GM12878 (cell line): Measurements from ENCODE around the gene GABRR1. TPM values are rescaled to one million over a fixed set of nuclear protein-coding genes. Genes with fewer than 3 reads are reported as not detected.

Experiments
- ATAC-seq: fragments of 200-7000 bp; cut with Tn5 transposase; 3 replicates; pipeline ENCODE4 v1.9.1; 2020; ENCODE audit warnings: mild to moderate bottlenecking, moderate library complexity
- BruUV-seq: library from RNA; stranded (reverse); fragments of 400-500 nt; replicated peaks from 2 replicates; lab custom pipeline; 2021; lab: Mats Ljungman, UMichigan
- CTCF ChIA-PET: fragments of 300-600 bp; sonication (Branson Sonifier 250); formaldehyde crosslinking; extraction: SDS; loops from one replicate; lab custom pipeline; 2021; ENCODE audit warnings: inconsistent platforms; lab: Yijun Ruan, JAX
- POLR2A ChIA-PET: fragments of 350-600 bp; formaldehyde crosslinking; extraction: SDS; loops from one replicate; lab custom pipeline; 2021; ENCODE audit warnings: inconsistent platforms; lab: Charles Lee
- RAD21 ChIA-PET: fragments of 300-600 bp; sonication (Branson Sonifier 250); formaldehyde crosslinking; loops from one replicate; lab custom pipeline; 2023; ENCODE audit warnings: antibody characterized with exemption; ENCODE audit not compliant: unreplicated experiment; lab: Charles Lee
- SMC1A ChIA-PET: fragments of 300-600 bp; sonication (Branson Sonifier 250); formaldehyde crosslinking; loops from one replicate; lab custom pipeline; 2023; ENCODE audit not compliant: unreplicated experiment, uncharacterized antibody; lab: Charles Lee
- DNase-seq: peaks from one replicate; pipeline ENCODE4 v3.0.0-alpha.2; 2011; ENCODE audit warnings: low read depth, low spot score
- FAIRE-seq: peaks from 3 replicates; lab custom pipeline; 2011; peaks lifted over from hg19 to GRCh38; lab: Jason Lieb, UNC
- H2AFZ ChIP-seq: 2 replicates; pipeline ENCODE4 v1.6.0; 2011; ENCODE audit warnings: low read depth, low read length, control low read depth; ENCODE audit not compliant: control insufficient read depth
- H3K27ac ChIP-seq: 2 replicates; pipeline ENCODE4 v1.5.1; 2011; ENCODE audit warnings: control low read depth; ENCODE audit not compliant: control insufficient read depth, insufficient read depth
- H3K27me3 ChIP-seq, 2 experiments: replicated peaks in 1 of 2; 2 replicates each; pipeline versions ENCODE4 v1.6.0 to v1.6.1; 2011; ENCODE audit warnings: low read length in 1 of 2; ENCODE audit not compliant: control insufficient read depth in 2 of 2, insufficient read depth in 2 of 2
- H3K36me3 ChIP-seq, 2 experiments: 2 replicates each; pipeline ENCODE4 v1.5.1; 2011; ENCODE audit warnings: low read length in 1 of 2; ENCODE audit not compliant: control insufficient read depth in 2 of 2, insufficient read depth in 2 of 2
- H3K4me1 ChIP-seq: 2 replicates; pipeline ENCODE4 v1.6.1; 2011; ENCODE audit warnings: mild to moderate bottlenecking, low read length, moderate library complexity, mixed read lengths; ENCODE audit not compliant: control insufficient read depth, insufficient read depth
- H3K4me2 ChIP-seq: 2 replicates; pipeline ENCODE4 v1.6.0; 2011; ENCODE audit warnings: control low read depth; ENCODE audit not compliant: control insufficient read depth, insufficient read depth
- H3K4me3 ChIP-seq: fragments of 200-600 bp; sonication (generic); 2 replicates; pipeline ENCODE4 v1.5.1; 2016
- H3K79me2 ChIP-seq: 2 replicates; pipeline ENCODE4 v1.6.0; 2011; ENCODE audit warnings: low read length; ENCODE audit not compliant: control insufficient read depth, insufficient read depth
- H3K9ac ChIP-seq: 2 replicates; pipeline ENCODE4 v1.8.0; 2011; ENCODE audit warnings: low read length, control low read depth, mixed read lengths; ENCODE audit not compliant: control insufficient read depth, insufficient read depth
- H3K9me3 ChIP-seq: replicated peaks from 3 replicates; pipeline ENCODE4 v1.5.1; 2011; ENCODE audit warnings: mild to moderate bottlenecking, low read length; ENCODE audit not compliant: control insufficient read depth, insufficient read depth
- H4K20me1 ChIP-seq: 2 replicates; pipeline ENCODE4 v1.6.0; 2011; ENCODE audit not compliant: control insufficient read depth, insufficient read depth
- CEBPB ChIP-seq, 2 experiments: fragments of 150-350 bp in 1 of 2; IDR thresholded peaks; 2 replicates each; pipeline ENCODE4 v1.6.1; 2012 to 2014; ENCODE audit warnings: low read depth in 2 of 2, low read length in 2 of 2, borderline replicate concordance in 1 of 2, inconsistent platforms in 1 of 2
- CHD2 ChIP-seq: IDR thresholded peaks from 2 replicates; pipeline ENCODE4 v1.6.1; 2011; ENCODE audit warnings: low read depth, low read length, improper control_type of control experiment, borderline replicate concordance
- DPF2 ChIP-seq: fragments of 450-650 bp; IDR thresholded peaks from 2 replicates; pipeline ENCODE4 v1.6.1; 2017; ENCODE audit warnings: mild to moderate bottlenecking
- FOXK2 ChIP-seq: fragments of 450-650 bp; IDR thresholded peaks from 2 replicates; pipeline ENCODE4 v1.6.1; 2017; ENCODE audit warnings: mild to moderate bottlenecking, moderate library complexity
- IKZF2 ChIP-seq, 2 experiments: fragments of 450-650 bp; IDR thresholded peaks; 2 replicates each; pipeline ENCODE4 v1.6.1; 2017; ENCODE audit warnings: mild to moderate bottlenecking in 2 of 2, moderate library complexity in 2 of 2
- NR2C2 ChIP-seq: IDR thresholded peaks from 2 replicates; pipeline ENCODE4 v1.6.1; 2011; ENCODE audit warnings: borderline replicate concordance, low read depth; ENCODE audit not compliant: control insufficient read depth, insufficient read length
- RAD21 ChIP-seq: IDR thresholded peaks from 2 replicates; pipeline ENCODE4 v1.6.1; 2011; ENCODE audit warnings: mild to moderate bottlenecking, low read depth, low read length, moderate library complexity; ENCODE audit not compliant: insufficient read depth
- SMARCA5 ChIP-seq: fragments of 450-650 bp; IDR thresholded peaks from 2 replicates; pipeline ENCODE4 v1.6.1; 2017; ENCODE audit warnings: mild to moderate bottlenecking
- SP1 ChIP-seq: IDR thresholded peaks from one replicate; pipeline ENCODE4 v1.6.1; 2011; ENCODE audit warnings: low read depth, low read length
- STAT3 ChIP-seq: IDR thresholded peaks from 2 replicates; pipeline ENCODE4 v1.6.1; 2011; ENCODE audit warnings: low read depth, low read length, improper control_type of control experiment
- TCF3 ChIP-seq: IDR thresholded peaks from 2 replicates; pipeline ENCODE4 v1.6.1; 2012; ENCODE audit warnings: low read depth, mild to moderate bottlenecking, low read length, borderline replicate concordance; ENCODE audit not compliant: insufficient read depth
- ZNF217 ChIP-seq: fragments of 450-650 bp; IDR thresholded peaks from 2 replicates; pipeline ENCODE4 v1.6.1; 2017; ENCODE audit warnings: antibody characterized with exemption, mild to moderate bottlenecking
- ZNF24 ChIP-seq: fragments of 450-650 bp; IDR thresholded peaks from 2 replicates; pipeline ENCODE4 v1.6.1; 2017; ENCODE audit warnings: antibody characterized with exemption, mild to moderate bottlenecking
- WGBS: methylation state at CpG from one replicate; pipeline ENCODE4 v1.1.6; 2016; ENCODE audit warnings: low lambda C conversion rate; ENCODE audit not compliant: insufficient replicate concordance, insufficient coverage; ENCODE audit errors: missing lambda C conversion rate; 5-methylcytosine and 5-hydroxymethylcytosine counted together
- in situ Hi-C: fragments of 300-500 bp; cut with MboI; formaldehyde crosslinking; loops from 9 replicates; pipeline ENCODE4 v1.14.3; 2018; ENCODE audit warnings: mixed read lengths
- intact Hi-C: fragments of 100-400 bp; cut with micrococcal nuclease; formaldehyde crosslinking; loops from one replicate; pipeline ENCODE4 v1.14.2; 2022; ENCODE audit not compliant: unreplicated experiment
- polyA plus RNA-seq, 11 experiments: library from polyadenylated mRNA; depleted of rRNA in 4 of 11; unstranded in 6 of 11; stranded (reverse) in 5 of 11; fragments of >200 nt; fragmentation: Nextera tagmentation in 4 of 11; fragmentation: Illumina TruSeq in 1 of 11; extraction: Ambion mirVana in 4 of 11; extraction: Trizol in 1 of 11; gene quantifications; 1 replicate in 1 of 11; 2 replicates in 10 of 11; pipeline versions ENCODE4 v1.2.1 to v1.2.3, GENCODE V29; 2011 to 2016; ENCODE audit warnings: inconsistent platforms in 2 of 11, missing spikeins in 2 of 11, low read depth in 1 of 11
- total RNA-seq, 4 experiments: library from RNA; depleted of rRNA in 3 of 4; stranded (reverse); fragments of >200 nt in 3 of 4; fragmentation: Illumina TruSeq in 1 of 4; extraction: Trizol in 1 of 4; gene quantifications; 2 replicates each; pipeline versions ENCODE4 v1.2.1 to v1.2.3, GENCODE V29; 2013 to 2021
- TF ChIP-seq, protein P1 (sequence below): IDR thresholded peaks from 2 replicates; pipeline ENCODE4 v1.6.1; 2011; ENCODE audit warnings: borderline replicate concordance, low read depth, mild to moderate bottlenecking, moderate library complexity, mixed read lengths, low read length; ENCODE audit not compliant: insufficient read depth; ENCODE audit errors: extremely low read length
- TF ChIP-seq, protein P2 (sequence below): IDR thresholded peaks from 2 replicates; pipeline ENCODE4 v1.6.1; 2012; ENCODE audit warnings: low read length, inconsistent platforms
- TF ChIP-seq, protein P3 (sequence below): fragments of 450-650 bp; IDR thresholded peaks from 2 replicates; pipeline ENCODE4 v1.6.1; 2018; ENCODE audit warnings: mild to moderate bottlenecking, low read depth, moderate library complexity; ENCODE audit not compliant: partially characterized antibody

Gene GABRR1
- total and polyA plus RNA-seq, 10 of the 15 experiments (the other 5 are each of a cell fraction or from before 2014, with no cell fraction given): not detected

DNA sequence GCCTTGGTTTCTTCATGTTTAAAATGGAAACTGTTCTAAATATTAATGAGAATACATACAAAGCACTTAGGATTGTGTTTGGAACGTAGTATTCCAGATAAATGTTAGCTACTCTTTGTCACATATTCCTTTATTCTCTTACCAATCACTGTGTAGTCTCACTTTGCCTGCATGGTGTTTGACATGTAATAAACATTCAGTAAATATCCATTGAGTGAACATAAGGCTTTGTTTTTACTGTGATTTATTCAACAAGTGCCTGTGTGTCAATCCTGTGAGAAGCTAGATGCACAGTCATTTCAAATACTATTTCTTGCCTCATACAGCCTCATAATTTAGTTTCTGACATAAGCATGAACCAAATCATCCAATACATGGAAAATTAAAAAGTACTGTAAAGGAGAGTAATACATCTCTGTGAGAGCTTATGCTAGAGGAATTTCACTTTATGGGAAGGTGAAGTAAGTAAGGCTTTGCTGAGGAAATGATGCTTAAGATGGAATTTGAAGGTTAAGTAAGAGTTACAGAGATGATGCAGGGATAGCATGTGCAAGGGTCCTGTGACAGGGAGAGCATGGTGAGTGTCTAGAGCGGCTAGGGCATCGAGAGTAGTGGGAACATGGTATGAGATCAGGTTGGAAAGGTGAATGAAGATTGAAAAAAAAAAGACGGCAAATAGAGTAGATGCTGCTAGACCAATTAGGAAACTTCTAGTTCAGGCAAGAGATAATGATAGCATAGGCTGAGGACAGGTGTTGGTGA lies 56.6 kb downstream of the GABRR1 start (continued):
- TF ChIP-seq, protein P1, sequence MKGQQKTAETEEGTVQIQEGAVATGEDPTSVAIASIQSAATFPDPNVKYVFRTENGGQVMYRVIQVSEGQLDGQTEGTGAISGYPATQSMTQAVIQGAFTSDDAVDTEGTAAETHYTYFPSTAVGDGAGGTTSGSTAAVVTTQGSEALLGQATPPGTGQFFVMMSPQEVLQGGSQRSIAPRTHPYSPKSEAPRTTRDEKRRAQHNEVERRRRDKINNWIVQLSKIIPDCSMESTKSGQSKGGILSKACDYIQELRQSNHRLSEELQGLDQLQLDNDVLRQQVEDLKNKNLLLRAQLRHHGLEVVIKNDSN: no peak
- TF ChIP-seq SMARCA5 (no peak), TCF3 (no peak), STAT3 (no peak), FOXK2 (no peak), DPF2 (no peak), RAD21 (no peak), SP1 (no peak)
- TF ChIP-seq, protein P2, sequence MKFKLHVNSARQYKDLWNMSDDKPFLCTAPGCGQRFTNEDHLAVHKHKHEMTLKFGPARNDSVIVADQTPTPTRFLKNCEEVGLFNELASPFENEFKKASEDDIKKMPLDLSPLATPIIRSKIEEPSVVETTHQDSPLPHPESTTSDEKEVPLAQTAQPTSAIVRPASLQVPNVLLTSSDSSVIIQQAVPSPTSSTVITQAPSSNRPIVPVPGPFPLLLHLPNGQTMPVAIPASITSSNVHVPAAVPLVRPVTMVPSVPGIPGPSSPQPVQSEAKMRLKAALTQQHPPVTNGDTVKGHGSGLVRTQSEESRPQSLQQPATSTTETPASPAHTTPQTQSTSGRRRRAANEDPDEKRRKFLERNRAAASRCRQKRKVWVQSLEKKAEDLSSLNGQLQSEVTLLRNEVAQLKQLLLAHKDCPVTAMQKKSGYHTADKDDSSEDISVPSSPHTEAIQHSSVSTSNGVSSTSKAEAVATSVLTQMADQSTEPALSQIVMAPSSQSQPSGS: no peak

DNA sequence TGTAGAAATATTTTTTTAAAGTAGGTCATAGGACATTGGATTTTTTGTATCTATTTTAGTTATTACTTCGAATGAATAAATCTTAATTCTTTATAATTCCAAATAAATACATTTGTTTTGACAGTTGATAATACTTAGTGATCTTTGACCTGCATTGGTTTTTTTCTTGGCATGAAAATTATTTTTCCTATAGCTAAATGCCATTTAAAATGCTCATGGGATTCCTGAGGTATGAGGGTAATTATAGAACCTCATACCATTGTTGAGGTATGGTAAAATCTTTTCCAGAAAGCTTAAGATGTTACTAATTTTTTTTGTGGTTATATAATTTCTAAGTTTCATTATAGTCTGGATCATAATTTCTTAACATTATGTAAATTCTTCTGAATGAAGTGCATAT lies 63.0 kb downstream of the GABRR1 start:
- no peaks in the 10 kb centered on the region for H3K79me2 ChIP-seq
- H3K9me3 ChIP-seq: no peaks in the 10 kb centered on the region
- no peak overlapping the region for H3K27ac ChIP-seq
- CTCF ChIA-PET: interaction anchor here (1.0 kb wide), 2 partner anchors 10 to 106 kb away, joined by 3 to 4 read pairs; no protein-coding TSS in a partner anchor
- H4K20me1 ChIP-seq: no peaks in the 10 kb centered on the region
- H2AFZ ChIP-seq: no peak overlapping the region
- no peaks in the 10 kb centered on the region for H3K4me1 ChIP-seq
- no peak overlapping the region for H3K4me3 ChIP-seq
- SMC1A ChIA-PET: interaction anchor here (0.6 to 1.4 kb wide), 4 partner anchors 9 to 85 kb away, joined by 3 to 5 read pairs (median 3); no protein-coding TSS in a partner anchor
- ATAC-seq (no peak), DNase-seq (no peak), FAIRE-seq (no peak)
- WGBS: 100% methylated on average over 1 of the region's 1 CpG
- BruUV-seq: no TSS peak
- no peaks in the 10 kb centered on the region for H3K36me3 ChIP-seq
- H3K27me3 ChIP-seq: no peaks in the 10 kb centered on the region
- POLR2A ChIA-PET: no interaction called here
- H3K9ac ChIP-seq: no peak overlapping the region
- intact Hi-C loops: no loop called here
- H3K4me2 ChIP-seq: no peak overlapping the region
- in situ Hi-C loops: no loop called here
- RAD21 ChIA-PET: no interaction called here
- no peak for TF ChIP-seq ZNF24
- no peak for TF ChIP-seq CEBPB (IDR thresholded peaks at IDR 0.05; ENCODE audit: borderline replicate concordance in 1 of 2, low read depth in 2 of 2, low read length in 2 of 2)
- TF ChIP-seq FOXK2: no peak
- TF ChIP-seq, protein P3, sequence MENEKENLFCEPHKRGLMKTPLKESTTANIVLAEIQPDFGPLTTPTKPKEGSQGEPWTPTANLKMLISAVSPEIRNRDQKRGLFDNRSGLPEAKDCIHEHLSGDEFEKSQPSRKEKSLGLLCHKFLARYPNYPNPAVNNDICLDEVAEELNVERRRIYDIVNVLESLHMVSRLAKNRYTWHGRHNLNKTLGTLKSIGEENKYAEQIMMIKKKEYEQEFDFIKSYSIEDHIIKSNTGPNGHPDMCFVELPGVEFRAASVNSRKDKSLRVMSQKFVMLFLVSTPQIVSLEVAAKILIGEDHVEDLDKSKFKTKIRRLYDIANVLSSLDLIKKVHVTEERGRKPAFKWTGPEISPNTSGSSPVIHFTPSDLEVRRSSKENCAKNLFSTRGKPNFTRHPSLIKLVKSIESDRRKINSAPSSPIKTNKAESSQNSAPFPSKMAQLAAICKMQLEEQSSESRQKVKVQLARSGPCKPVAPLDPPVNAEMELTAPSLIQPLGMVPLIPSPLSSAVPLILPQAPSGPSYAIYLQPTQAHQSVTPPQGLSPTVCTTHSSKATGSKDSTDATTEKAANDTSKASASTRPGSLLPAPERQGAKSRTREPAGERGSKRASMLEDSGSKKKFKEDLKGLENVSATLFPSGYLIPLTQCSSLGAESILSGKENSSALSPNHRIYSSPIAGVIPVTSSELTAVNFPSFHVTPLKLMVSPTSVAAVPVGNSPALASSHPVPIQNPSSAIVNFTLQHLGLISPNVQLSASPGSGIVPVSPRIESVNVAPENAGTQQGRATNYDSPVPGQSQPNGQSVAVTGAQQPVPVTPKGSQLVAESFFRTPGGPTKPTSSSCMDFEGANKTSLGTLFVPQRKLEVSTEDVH: no peak
- no peak for TF ChIP-seq IKZF2 (IDR thresholded peaks at IDR 0.05)
- no peak for TF ChIP-seq NR2C2
- no peak for TF ChIP-seq ZNF217
- TF ChIP-seq CHD2: no peak
